ENCODE results near the gene CCDC167.

CCDC167 gene

GRCh38 chr6:37521674-37522073, 22.0 kb upstream of the CCDC167 start:
- Mint-ChIP-seq H3K4me3 (no peak overlapping the region), H3K36me3 (ENCODE audit: low read depth) (peaks cover 6% of the 10 kb centered on the region), H3K27ac (peak overlapping the region; percentile 75), H3K27me3 (no peaks in the 10 kb centered on the region), H3K9me3 (no peaks in the 10 kb centered on the region), H3K4me1 (peaks cover 75% of the 10 kb centered on the region)
- ATAC-seq (peak; percentile 7), DNase-seq (peak; percentile 33)

GRCh38 chr6:37520926-37521325, 21.2 kb upstream of the CCDC167 start:
- Mint-ChIP-seq H3K27ac (peak overlapping the region; percentile 75), H3K36me3 (ENCODE audit: low read depth) (peaks cover 6% of the 10 kb centered on the region), H3K9me3 (no peaks in the 10 kb centered on the region), H3K4me1 (peaks cover 79% of the 10 kb centered on the region), H3K27me3 (no peaks in the 10 kb centered on the region), H3K4me3 (no peak overlapping the region)
- ATAC-seq (no peak), DNase-seq (no peak)

- H3K9me3 Mint-ChIP-seq = no peaks in the 10 kb centered on the region
- no peak overlapping the region for H3K27ac Mint-ChIP-seq
- peaks cover 81% of the 10 kb centered on the region for H3K4me1 Mint-ChIP-seq
- ATAC-seq (no peak), DNase-seq (no peak)
- peaks cover 6% of the 10 kb centered on the region for H3K36me3 Mint-ChIP-seq (ENCODE audit: low read depth)
- peak overlapping the region; percentile 72 for H3K4me3 Mint-ChIP-seq
- no peaks in the 10 kb centered on the region for H3K27me3 Mint-ChIP-seq
These were observed 19.8 kb upstream of the CCDC167 start for GRCh38 chr6:37519461-37519860.

- H3K4me1 Mint-ChIP-seq = peaks cover 91% of the 10 kb centered on the region
- DNase-seq = no peak
- H3K36me3 Mint-ChIP-seq (ENCODE audit: low read depth) = peaks cover 6% of the 10 kb centered on the region
- no peaks in the 10 kb centered on the region for H3K9me3 Mint-ChIP-seq
- peak overlapping the region; percentile 89 for H3K27ac Mint-ChIP-seq
- H3K27me3 Mint-ChIP-seq = no peaks in the 10 kb centered on the region
- ATAC-seq = no peak
- peak overlapping the region; percentile 72 for H3K4me3 Mint-ChIP-seq
These were observed 18.4 kb upstream of the CCDC167 start for GRCh38 chr6:37518116-37518515.

- peak; percentile 55 for ATAC-seq
- H3K4me1 Mint-ChIP-seq = peaks cover 90% of the 10 kb centered on the region
These were observed 17.7 kb upstream of the CCDC167 start for GRCh38 chr6:37517411-37517812.

GRCh38 chr6:37516920-37517405, 17.3 kb upstream of the CCDC167 start:
- Mint-ChIP-seq H3K4me3 (peak overlapping the region; percentile 72), H3K27me3 (no peaks in the 10 kb centered on the region), H3K4me1 (peaks cover 86% of the 10 kb centered on the region), H3K27ac (peak overlapping the region; percentile 89), H3K9me3 (no peaks in the 10 kb centered on the region), H3K36me3 (ENCODE audit: low read depth) (peaks cover 3% of the 10 kb centered on the region)
- DNase-seq (peak; percentile 33), ATAC-seq (peak; percentile 1)

More at GRCh38 chr6:37517411-37517812, 17.7 kb upstream of the CCDC167 start:
- H3K4me3 Mint-ChIP-seq = peak overlapping the region; percentile 72
- H3K9me3 Mint-ChIP-seq = no peaks in the 10 kb centered on the region
- H3K36me3 Mint-ChIP-seq (ENCODE audit: low read depth) = peaks cover 5% of the 10 kb centered on the region
- peak overlapping the region; percentile 89 for H3K27ac Mint-ChIP-seq
- DNase-seq = peak; percentile 72
- no peaks in the 10 kb centered on the region for H3K27me3 Mint-ChIP-seq

GRCh38 chr6:37516076-37516919, 16.6 kb upstream of the CCDC167 start:
- H3K4me3 Mint-ChIP-seq = peak overlapping the region; percentile 72
- peak overlapping the region; percentile 89 for H3K27ac Mint-ChIP-seq
- peaks cover 3% of the 10 kb centered on the region for H3K36me3 Mint-ChIP-seq (ENCODE audit: low read depth)
- H3K9me3 Mint-ChIP-seq = no peaks in the 10 kb centered on the region
- ATAC-seq (peak; percentile 83), DNase-seq (peak; percentile 86)
- H3K4me1 Mint-ChIP-seq = peaks cover 81% of the 10 kb centered on the region
- H3K27me3 Mint-ChIP-seq = no peaks in the 10 kb centered on the region

- peak overlapping the region; percentile 72 for H3K4me3 Mint-ChIP-seq
- no peaks in the 10 kb centered on the region for H3K9me3 Mint-ChIP-seq
- ATAC-seq (no peak), DNase-seq (no peak)
- H3K27ac Mint-ChIP-seq = peak overlapping the region; percentile 89
- H3K36me3 Mint-ChIP-seq (ENCODE audit: low read depth) = peaks cover 3% of the 10 kb centered on the region
- no peaks in the 10 kb centered on the region for H3K27me3 Mint-ChIP-seq
- peaks cover 75% of the 10 kb centered on the region for H3K4me1 Mint-ChIP-seq
These were observed 16.0 kb upstream of the CCDC167 start for GRCh38 chr6:37515712-37516075.

GRCh38 chr6:37514837-37515236, 15.1 kb upstream of the CCDC167 start:
- Mint-ChIP-seq H3K36me3 (ENCODE audit: low read depth) (peaks cover 3% of the 10 kb centered on the region), H3K4me3 (peak overlapping the region; percentile 72), H3K4me1 (peaks cover 72% of the 10 kb centered on the region), H3K27me3 (no peaks in the 10 kb centered on the region), H3K27ac (peak overlapping the region; percentile 89), H3K9me3 (no peaks in the 10 kb centered on the region)
- DNase-seq (no peak), ATAC-seq (no peak)

- no peaks in the 10 kb centered on the region for H3K27me3 Mint-ChIP-seq
- peak; percentile 56 for DNase-seq
- peaks cover 3% of the 10 kb centered on the region for H3K36me3 Mint-ChIP-seq (ENCODE audit: low read depth)
- ATAC-seq = peak; percentile 80
- H3K4me1 Mint-ChIP-seq = peaks cover 70% of the 10 kb centered on the region
- H3K4me3 Mint-ChIP-seq = peak overlapping the region; percentile 72
- no peaks in the 10 kb centered on the region for H3K9me3 Mint-ChIP-seq
- H3K27ac Mint-ChIP-seq = peak overlapping the region; percentile 89
These were observed 14.7 kb upstream of the CCDC167 start for GRCh38 chr6:37514321-37514771.

GRCh38 chr6:37513576-37513975, 13.9 kb upstream of the CCDC167 start:
- no peaks in the 10 kb centered on the region for H3K9me3 Mint-ChIP-seq
- H3K4me3 Mint-ChIP-seq = no peak overlapping the region
- no peak for ATAC-seq
- no peaks in the 10 kb centered on the region for H3K27me3 Mint-ChIP-seq
- no peak for DNase-seq
- peaks cover 1% of the 10 kb centered on the region for H3K36me3 Mint-ChIP-seq (ENCODE audit: low read depth)
- H3K4me1 Mint-ChIP-seq = peaks cover 67% of the 10 kb centered on the region
- no peak overlapping the region for H3K27ac Mint-ChIP-seq

- no peak overlapping the region for H3K4me3 Mint-ChIP-seq
These were observed 13.5 kb upstream of the CCDC167 start for GRCh38 chr6:37513155-37513554.

GRCh38 chr6:37512400-37513011, 12.8 kb upstream of the CCDC167 start:
- Mint-ChIP-seq H3K9me3 (no peaks in the 10 kb centered on the region), H3K27ac (no peak overlapping the region), H3K4me1 (peaks cover 64% of the 10 kb centered on the region), H3K4me3 (no peak overlapping the region), H3K36me3 (ENCODE audit: low read depth) (peaks cover 1% of the 10 kb centered on the region), H3K27me3 (no peaks in the 10 kb centered on the region)
- ATAC-seq (no peak), DNase-seq (no peak)

More at GRCh38 chr6:37513155-37513554, 13.5 kb upstream of the CCDC167 start:
- DNase-seq = no peak
- no peak for ATAC-seq
- H3K9me3 Mint-ChIP-seq = no peaks in the 10 kb centered on the region
- H3K27ac Mint-ChIP-seq = no peak overlapping the region
- H3K27me3 Mint-ChIP-seq = no peaks in the 10 kb centered on the region
- peaks cover 67% of the 10 kb centered on the region for H3K4me1 Mint-ChIP-seq
- peaks cover 1% of the 10 kb centered on the region for H3K36me3 Mint-ChIP-seq (ENCODE audit: low read depth)

GRCh38 chr6:37511910-37512399, 12.3 kb upstream of the CCDC167 start:
- Mint-ChIP-seq H3K9me3 (no peaks in the 10 kb centered on the region), H3K4me1 (peaks cover 63% of the 10 kb centered on the region), H3K27me3 (no peaks in the 10 kb centered on the region), H3K27ac (no peak overlapping the region), H3K36me3 (ENCODE audit: low read depth) (no peaks in the 10 kb centered on the region), H3K4me3 (no peak overlapping the region)
- DNase-seq (no peak), ATAC-seq (no peak)

- H3K4me1 Mint-ChIP-seq = peaks cover 56% of the 10 kb centered on the region
- H3K27me3 Mint-ChIP-seq = no peaks in the 10 kb centered on the region
- no peak for DNase-seq
- no peak overlapping the region for H3K27ac Mint-ChIP-seq
- H3K36me3 Mint-ChIP-seq (ENCODE audit: low read depth) = no peaks in the 10 kb centered on the region
- H3K4me3 Mint-ChIP-seq = no peak overlapping the region
- no peak for ATAC-seq
- no peaks in the 10 kb centered on the region for H3K9me3 Mint-ChIP-seq
These were observed 11.5 kb upstream of the CCDC167 start for GRCh38 chr6:37511201-37511600.
